GM12878 (cell line): Measurements from ENCODE around the gene SLX4IP. TPM values are rescaled to one million over a fixed set of nuclear protein-coding genes. Genes with fewer than 3 reads are reported as not detected.
A peak's percentile ranks its signal among the peaks of the same experiment; 100 is the strongest.

ENCODE experiments used
- ATAC-seq: fragments of 200-7000 bp; cut with Tn5 transposase; 3 replicates; pipeline ENCODE4 v1.9.1; 2020; ENCODE audit warnings: mild to moderate bottlenecking, moderate library complexity
- BruUV-seq: library from RNA; stranded (reverse); fragments of 400-500 nt; replicated peaks from 2 replicates; lab custom pipeline; 2021; lab: Mats Ljungman, UMichigan
- CTCF ChIA-PET: fragments of 300-600 bp; sonication (Branson Sonifier 250); formaldehyde crosslinking; extraction: SDS; loops from one replicate; lab custom pipeline; 2021; ENCODE audit warnings: inconsistent platforms; lab: Yijun Ruan, JAX
- POLR2A ChIA-PET: fragments of 350-600 bp; formaldehyde crosslinking; extraction: SDS; loops from one replicate; lab custom pipeline; 2021; ENCODE audit warnings: inconsistent platforms; lab: Charles Lee
- RAD21 ChIA-PET: fragments of 300-600 bp; sonication (Branson Sonifier 250); formaldehyde crosslinking; loops from one replicate; lab custom pipeline; 2023; ENCODE audit warnings: antibody characterized with exemption; ENCODE audit not compliant: unreplicated experiment; lab: Charles Lee
- SMC1A ChIA-PET: fragments of 300-600 bp; sonication (Branson Sonifier 250); formaldehyde crosslinking; loops from one replicate; lab custom pipeline; 2023; ENCODE audit not compliant: unreplicated experiment, uncharacterized antibody; lab: Charles Lee
- DNase-seq: peaks from one replicate; pipeline ENCODE4 v3.0.0-alpha.2; 2011; ENCODE audit warnings: low read depth, low spot score
- FAIRE-seq: peaks from 3 replicates; lab custom pipeline; 2011; peaks lifted over from hg19 to GRCh38; lab: Jason Lieb, UNC
- H2AFZ ChIP-seq: 2 replicates; pipeline ENCODE4 v1.6.0; 2011; ENCODE audit warnings: low read depth, low read length, control low read depth; ENCODE audit not compliant: control insufficient read depth
- H3K27ac ChIP-seq: 2 replicates; pipeline ENCODE4 v1.5.1; 2011; ENCODE audit warnings: control low read depth; ENCODE audit not compliant: control insufficient read depth, insufficient read depth
- H3K27me3 ChIP-seq, 2 experiments: replicated peaks in 1 of 2; 2 replicates each; pipeline versions ENCODE4 v1.6.0 to v1.6.1; 2011; ENCODE audit warnings: low read length in 1 of 2; ENCODE audit not compliant: control insufficient read depth in 2 of 2, insufficient read depth in 2 of 2
- H3K36me3 ChIP-seq, 2 experiments: 2 replicates each; pipeline ENCODE4 v1.5.1; 2011; ENCODE audit warnings: low read length in 1 of 2; ENCODE audit not compliant: control insufficient read depth in 2 of 2, insufficient read depth in 2 of 2
- H3K4me1 ChIP-seq: 2 replicates; pipeline ENCODE4 v1.6.1; 2011; ENCODE audit warnings: mild to moderate bottlenecking, low read length, moderate library complexity, mixed read lengths; ENCODE audit not compliant: control insufficient read depth, insufficient read depth
- H3K4me2 ChIP-seq: 2 replicates; pipeline ENCODE4 v1.6.0; 2011; ENCODE audit warnings: control low read depth; ENCODE audit not compliant: control insufficient read depth, insufficient read depth
- H3K4me3 ChIP-seq: fragments of 200-600 bp; sonication (generic); 2 replicates; pipeline ENCODE4 v1.5.1; 2016
- H3K79me2 ChIP-seq: 2 replicates; pipeline ENCODE4 v1.6.0; 2011; ENCODE audit warnings: low read length; ENCODE audit not compliant: control insufficient read depth, insufficient read depth
- H3K9ac ChIP-seq: 2 replicates; pipeline ENCODE4 v1.8.0; 2011; ENCODE audit warnings: low read length, control low read depth, mixed read lengths; ENCODE audit not compliant: control insufficient read depth, insufficient read depth
- H3K9me3 ChIP-seq: replicated peaks from 3 replicates; pipeline ENCODE4 v1.5.1; 2011; ENCODE audit warnings: mild to moderate bottlenecking, low read length; ENCODE audit not compliant: control insufficient read depth, insufficient read depth
- H4K20me1 ChIP-seq: 2 replicates; pipeline ENCODE4 v1.6.0; 2011; ENCODE audit not compliant: control insufficient read depth, insufficient read depth
- ASH2L ChIP-seq: fragments of 300-600, 200-600 bp; sonication (generic); IDR thresholded peaks from 2 replicates; pipeline ENCODE4 v1.6.1; 2017; ENCODE audit warnings: low read depth, mild to moderate bottlenecking, borderline replicate concordance
- ATF7 ChIP-seq: fragments of 450-650 bp; IDR thresholded peaks from 2 replicates; pipeline ENCODE4 v1.6.1; 2016; ENCODE audit warnings: low read depth, mild to moderate bottlenecking
- BCL11A ChIP-seq: IDR thresholded peaks from 2 replicates; pipeline ENCODE4 v1.6.1; 2011; ENCODE audit warnings: low read depth, low read length
- IKZF2 ChIP-seq, 2 experiments: fragments of 450-650 bp; IDR thresholded peaks; 2 replicates each; pipeline ENCODE4 v1.6.1; 2017; ENCODE audit warnings: mild to moderate bottlenecking in 2 of 2, moderate library complexity in 2 of 2
- KAT2A ChIP-seq: conservative IDR thresholded peaks from 2 replicates; pipeline ENCODE4 v1.6.1; 2011; ENCODE audit warnings: low read depth, low read length; ENCODE audit not compliant: control insufficient read depth
- KDM1A ChIP-seq: fragments of 200-600 bp; sonication (generic); IDR thresholded peaks from 2 replicates; pipeline ENCODE4 v1.6.1; 2016; ENCODE audit warnings: borderline replicate concordance
- KLF5 ChIP-seq: fragments of 450-650 bp; IDR thresholded peaks from 2 replicates; pipeline ENCODE4 v1.6.1; 2014; ENCODE audit warnings: mild to moderate bottlenecking; ENCODE audit not compliant: partially characterized antibody
- MYB ChIP-seq: fragments of 150-350 bp; IDR thresholded peaks from 2 replicates; pipeline ENCODE4 v1.6.1; 2014; ENCODE audit warnings: mild to moderate bottlenecking, low read depth, low read length, borderline replicate concordance
- NFXL1 ChIP-seq: fragments of 450-650 bp; IDR thresholded peaks from 2 replicates; pipeline ENCODE4 v1.6.1; 2017; ENCODE audit warnings: antibody characterized with exemption, mild to moderate bottlenecking, borderline replicate concordance
- SMARCA5 ChIP-seq: fragments of 450-650 bp; IDR thresholded peaks from 2 replicates; pipeline ENCODE4 v1.6.1; 2017; ENCODE audit warnings: mild to moderate bottlenecking
- SMC3 ChIP-seq: IDR thresholded peaks from 2 replicates; pipeline ENCODE4 v1.6.1; 2011; ENCODE audit warnings: low read length, improper control_type of control experiment, borderline replicate concordance
- SUPT20H ChIP-seq: IDR thresholded peaks from 2 replicates; pipeline ENCODE4 v1.6.1; 2011; ENCODE audit warnings: low read depth, mild to moderate bottlenecking, low read length, moderate library complexity, borderline replicate concordance; ENCODE audit not compliant: control insufficient read depth
- WRNIP1 ChIP-seq: IDR thresholded peaks from 2 replicates; pipeline ENCODE4 v1.6.1; 2011; ENCODE audit warnings: low read depth, low read length, improper control_type of control experiment, borderline replicate concordance
- ZBED1 ChIP-seq: IDR thresholded peaks from 2 replicates; pipeline ENCODE4 v1.6.1; 2016; ENCODE audit warnings: borderline replicate concordance
- ZNF217 ChIP-seq: fragments of 450-650 bp; IDR thresholded peaks from 2 replicates; pipeline ENCODE4 v1.6.1; 2017; ENCODE audit warnings: antibody characterized with exemption, mild to moderate bottlenecking
- WGBS: methylation state at CpG from one replicate; pipeline ENCODE4 v1.1.6; 2016; ENCODE audit warnings: low lambda C conversion rate; ENCODE audit not compliant: insufficient replicate concordance, insufficient coverage; ENCODE audit errors: missing lambda C conversion rate; 5-methylcytosine and 5-hydroxymethylcytosine counted together
- in situ Hi-C: fragments of 300-500 bp; cut with MboI; formaldehyde crosslinking; loops from 9 replicates; pipeline ENCODE4 v1.14.3; 2018; ENCODE audit warnings: mixed read lengths
- intact Hi-C: fragments of 100-400 bp; cut with micrococcal nuclease; formaldehyde crosslinking; loops from one replicate; pipeline ENCODE4 v1.14.2; 2022; ENCODE audit not compliant: unreplicated experiment
- polyA plus RNA-seq, 11 experiments: library from polyadenylated mRNA; depleted of rRNA in 4 of 11; unstranded in 6 of 11; stranded (reverse) in 5 of 11; fragments of >200 nt; fragmentation: Nextera tagmentation in 4 of 11; fragmentation: Illumina TruSeq in 1 of 11; extraction: Ambion mirVana in 4 of 11; extraction: Trizol in 1 of 11; gene quantifications; 1 replicate in 1 of 11; 2 replicates in 10 of 11; pipeline versions ENCODE4 v1.2.1 to v1.2.3, GENCODE V29; 2011 to 2016; ENCODE audit warnings: inconsistent platforms in 2 of 11, missing spikeins in 2 of 11, low read depth in 1 of 11
- total RNA-seq, 4 experiments: library from RNA; depleted of rRNA in 3 of 4; stranded (reverse); fragments of >200 nt in 3 of 4; fragmentation: Illumina TruSeq in 1 of 4; extraction: Trizol in 1 of 4; gene quantifications; 2 replicates each; pipeline versions ENCODE4 v1.2.1 to v1.2.3, GENCODE V29; 2013 to 2021
- TF ChIP-seq, protein P1 (sequence below): fragments of 450-650 bp; IDR thresholded peaks from 2 replicates; pipeline ENCODE4 v1.6.1; 2016; ENCODE audit warnings: mild to moderate bottlenecking, moderate library complexity, borderline replicate concordance
- TF ChIP-seq, protein P2 (sequence below): fragments of 150-350 bp; IDR thresholded peaks from 2 replicates; pipeline ENCODE4 v1.6.1; 2016; ENCODE audit warnings: low read depth, low read length

The SLX4IP gene
- total and polyA plus RNA-seq, 10 of the 15 experiments (the other 5 are each of a cell fraction or from before 2014, with no cell fraction given), result 2.2 to 11.0 (median 6.3) TPM

DNA sequence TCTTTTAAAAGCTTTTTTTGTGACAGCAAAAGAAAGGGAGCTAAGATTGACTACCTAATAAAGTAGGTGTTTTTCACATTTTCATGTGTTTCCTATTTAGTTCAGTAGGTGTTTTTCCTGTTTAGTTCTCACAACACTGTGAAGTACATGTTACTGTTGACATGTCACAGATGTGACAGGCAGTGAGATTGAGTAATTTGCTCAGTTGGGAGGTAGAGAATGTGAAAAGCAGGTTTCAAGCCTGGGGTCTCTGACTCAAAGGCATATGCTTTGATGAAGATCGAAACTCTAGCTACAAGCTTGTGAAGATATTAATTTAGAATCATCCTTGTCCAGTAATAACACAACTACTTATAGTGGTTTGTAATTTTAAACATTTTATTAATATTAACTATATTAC lies 43.1 kb downstream of the SLX4IP start:
- SMC1A ChIA-PET, result interaction anchor here (0.7 to 6.8 kb wide), 26 partner anchors 9 to 1072 kb away, joined by 3 to 76 read pairs (median 6); partner anchors contain the start of genes MKKS and SLX4IP
- intact Hi-C loops (loop anchor here (5.0 to 10.0 kb wide), 5 partner anchors 57 to 1064 kb away; partner anchors contain the start of gene JAG1), in situ Hi-C loops (no loop called here)
- Histone ChIP-seq H4K20me1 (no peaks in the 10 kb centered on the region), H3K36me3 (peaks cover 0 to 3% of the 10 kb centered on the region in 2 experiments; a peak in 2 of 4 replicates), H3K79me2 (peaks cover 9% of the 10 kb centered on the region), H3K9me3 (no peaks in the 10 kb centered on the region), H3K27ac (peak overlapping the region; percentile 49), H3K4me1 (peaks cover 37% of the 10 kb centered on the region), H2AFZ (peak overlapping the region; percentile 13; the same call in 1 of the 2 replicates), H3K4me2 (peak overlapping the region; percentile 14; the same call in 1 of the 2 replicates), H3K27me3 (no peaks in the 10 kb centered on the region), H3K4me3 (no peak overlapping the region), H3K9ac (peak overlapping the region; percentile 29; the same call in 1 of the 2 replicates)
- no TSS peak for BruUV-seq
- FAIRE-seq, result peak; percentile 47
- 0% methylated on average over 1 of the region's 1 CpG for WGBS
- CTCF ChIA-PET, result interaction anchor here (0.7 to 6.7 kb wide), 20 partner anchors 9 to 193 kb away, joined by 3 to 57 read pairs (median 8); partner anchors contain the start of genes MKKS and SLX4IP
- RAD21 ChIA-PET, result interaction anchor here (0.7 to 7.4 kb wide), 26 partner anchors 9 to 790 kb away, joined by 3 to 77 read pairs (median 6); partner anchors contain the start of genes MKKS and SLX4IP
- peak; percentile 82 for ATAC-seq
- peak; percentile 75 for DNase-seq
- POLR2A ChIA-PET, result interaction anchor here (0.7 to 6.3 kb wide), 7 partner anchors 11 to 790 kb away, joined by 3 to 53 read pairs (median 6); partner anchors contain the start of genes MKKS and SLX4IP
- TF ChIP-seq, protein P1, sequence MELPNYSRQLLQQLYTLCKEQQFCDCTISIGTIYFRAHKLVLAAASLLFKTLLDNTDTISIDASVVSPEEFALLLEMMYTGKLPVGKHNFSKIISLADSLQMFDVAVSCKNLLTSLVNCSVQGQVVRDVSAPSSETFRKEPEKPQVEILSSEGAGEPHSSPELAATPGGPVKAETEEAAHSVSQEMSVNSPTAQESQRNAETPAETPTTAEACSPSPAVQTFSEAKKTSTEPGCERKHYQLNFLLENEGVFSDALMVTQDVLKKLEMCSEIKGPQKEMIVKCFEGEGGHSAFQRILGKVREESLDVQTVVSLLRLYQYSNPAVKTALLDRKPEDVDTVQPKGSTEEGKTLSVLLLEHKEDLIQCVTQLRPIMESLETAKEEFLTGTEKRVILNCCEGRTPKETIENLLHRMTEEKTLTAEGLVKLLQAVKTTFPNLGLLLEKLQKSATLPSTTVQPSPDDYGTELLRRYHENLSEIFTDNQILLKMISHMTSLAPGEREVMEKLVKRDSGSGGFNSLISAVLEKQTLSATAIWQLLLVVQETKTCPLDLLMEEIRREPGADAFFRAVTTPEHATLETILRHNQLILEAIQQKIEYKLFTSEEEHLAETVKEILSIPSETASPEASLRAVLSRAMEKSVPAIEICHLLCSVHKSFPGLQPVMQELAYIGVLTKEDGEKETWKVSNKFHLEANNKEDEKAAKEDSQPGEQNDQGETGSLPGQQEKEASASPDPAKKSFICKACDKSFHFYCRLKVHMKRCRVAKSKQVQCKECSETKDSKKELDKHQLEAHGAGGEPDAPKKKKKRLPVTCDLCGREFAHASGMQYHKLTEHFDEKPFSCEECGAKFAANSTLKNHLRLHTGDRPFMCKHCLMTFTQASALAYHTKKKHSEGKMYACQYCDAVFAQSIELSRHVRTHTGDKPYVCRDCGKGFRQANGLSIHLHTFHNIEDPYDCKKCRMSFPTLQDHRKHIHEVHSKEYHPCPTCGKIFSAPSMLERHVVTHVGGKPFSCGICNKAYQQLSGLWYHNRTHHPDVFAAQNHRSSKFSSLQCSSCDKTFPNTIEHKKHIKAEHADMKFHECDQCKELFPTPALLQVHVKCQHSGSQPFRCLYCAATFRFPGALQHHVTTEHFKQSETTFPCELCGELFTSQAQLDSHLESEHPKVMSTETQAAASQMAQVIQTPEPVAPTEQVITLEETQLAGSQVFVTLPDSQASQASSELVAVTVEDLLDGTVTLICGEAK, result no peak; the same call in 1 of the 2 replicates
- TF ChIP-seq IKZF2 (IDR thresholded peaks at IDR 0.05) (peak; percentile 50 to 68; a peak in 3 of 4 replicates), ZBED1 (peak; percentile 61; the same call in 1 of the 2 replicates), ATF7 (peak; percentile 50; the same call in 1 of the 2 replicates), KLF5 (no peak), ZNF217 (peak; percentile 21; the same call in 1 of the 2 replicates), KDM1A (no peak), WRNIP1 (no peak), SMC3 (no peak), SUPT20H (no peak), NFXL1 (no peak), BCL11A (0 out of 2 replicates have a peak, but pooled peaks have one; percentile 39), MYB (no peak), ASH2L (no peak), SMARCA5 (no peak), KAT2A (no peak)
- TF ChIP-seq, protein P2, sequence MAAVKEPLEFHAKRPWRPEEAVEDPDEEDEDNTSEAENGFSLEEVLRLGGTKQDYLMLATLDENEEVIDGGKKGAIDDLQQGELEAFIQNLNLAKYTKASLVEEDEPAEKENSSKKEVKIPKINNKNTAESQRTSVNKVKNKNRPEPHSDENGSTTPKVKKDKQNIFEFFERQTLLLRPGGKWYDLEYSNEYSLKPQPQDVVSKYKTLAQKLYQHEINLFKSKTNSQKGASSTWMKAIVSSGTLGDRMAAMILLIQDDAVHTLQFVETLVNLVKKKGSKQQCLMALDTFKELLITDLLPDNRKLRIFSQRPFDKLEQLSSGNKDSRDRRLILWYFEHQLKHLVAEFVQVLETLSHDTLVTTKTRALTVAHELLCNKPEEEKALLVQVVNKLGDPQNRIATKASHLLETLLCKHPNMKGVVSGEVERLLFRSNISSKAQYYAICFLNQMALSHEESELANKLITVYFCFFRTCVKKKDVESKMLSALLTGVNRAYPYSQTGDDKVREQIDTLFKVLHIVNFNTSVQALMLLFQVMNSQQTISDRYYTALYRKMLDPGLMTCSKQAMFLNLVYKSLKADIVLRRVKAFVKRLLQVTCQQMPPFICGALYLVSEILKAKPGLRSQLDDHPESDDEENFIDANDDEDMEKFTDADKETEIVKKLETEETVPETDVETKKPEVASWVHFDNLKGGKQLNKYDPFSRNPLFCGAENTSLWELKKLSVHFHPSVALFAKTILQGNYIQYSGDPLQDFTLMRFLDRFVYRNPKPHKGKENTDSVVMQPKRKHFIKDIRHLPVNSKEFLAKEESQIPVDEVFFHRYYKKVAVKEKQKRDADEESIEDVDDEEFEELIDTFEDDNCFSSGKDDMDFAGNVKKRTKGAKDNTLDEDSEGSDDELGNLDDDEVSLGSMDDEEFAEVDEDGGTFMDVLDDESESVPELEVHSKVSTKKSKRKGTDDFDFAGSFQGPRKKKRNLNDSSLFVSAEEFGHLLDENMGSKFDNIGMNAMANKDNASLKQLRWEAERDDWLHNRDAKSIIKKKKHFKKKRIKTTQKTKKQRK, result no peak
